WTC11 (cell line): ENCODE results near the gene DAAM2. TPM values are rescaled to one million over a fixed set of nuclear protein-coding genes. Genes with fewer than 3 reads are reported as not detected.

Experiments
- ATAC-seq: fragments of 200-7000 bp; cut with Tn5 transposase; 2 replicates; pipeline ENCODE4 v1.10.0; 2021; ENCODE audit warnings: mild to moderate bottlenecking, moderate library complexity
- CTCF ChIA-PET: fragments of 300-600 bp; sonication (Branson Sonifier 250); formaldehyde crosslinking; loops from one replicate; lab custom pipeline; 2021; ENCODE audit warnings: antibody characterized with exemption; lab: Charles Lee
- POLR2A ChIA-PET: fragments of 350-600 bp; sonication (Branson Sonifier 250); formaldehyde crosslinking; loops from one replicate; lab custom pipeline; 2021; ENCODE audit warnings: antibody characterized with exemption; lab: Charles Lee
- DNase-seq: peaks from one replicate; pipeline ENCODE4 v3.0.0; 2021; ENCODE audit warnings: low spot score
- H3K27ac Mint-ChIP-seq: 2 replicates; pipeline ENCODE4 v1.8.0; 2021; ENCODE audit warnings: mixed read lengths
- H3K27me3 Mint-ChIP-seq: 2 replicates; pipeline ENCODE4 v1.8.0; 2021; ENCODE audit warnings: low read depth, mild to moderate bottlenecking, moderate library complexity, mixed read lengths
- H3K36me3 Mint-ChIP-seq: 2 replicates; pipeline ENCODE4 v1.8.0; 2021; ENCODE audit warnings: mixed read lengths
- H3K4me1 Mint-ChIP-seq: 2 replicates; pipeline ENCODE4 v1.8.0; 2022; ENCODE audit warnings: mixed read lengths
- H3K4me3 Mint-ChIP-seq: 2 replicates; pipeline ENCODE4 v1.8.0; 2021; ENCODE audit warnings: mild to moderate bottlenecking, moderate library complexity, mixed read lengths
- H3K9me3 Mint-ChIP-seq: 2 replicates; pipeline ENCODE4 v1.8.0; 2021; ENCODE audit warnings: mixed read lengths
- CBFB ChIP-seq: sonication (generic); formaldehyde crosslinking; IDR thresholded peaks from 2 replicates; pipeline ENCODE4 v1.8.1; 2022; ENCODE audit warnings: mild to moderate bottlenecking, low read depth, missing genetic modification reagents
- ESRRA ChIP-seq: sonication (generic); formaldehyde crosslinking; IDR thresholded peaks from 2 replicates; pipeline ENCODE4 v1.8.1; 2022; ENCODE audit warnings: mild to moderate bottlenecking, missing genetic modification reagents, borderline replicate concordance
- MXD4 ChIP-seq: fragments of 250-450 bp; sonication (Bioruptor Pico); IDR thresholded peaks from 2 replicates; pipeline ENCODE4 v1.8.0; 2021; ENCODE audit warnings: mild to moderate bottlenecking, moderate library complexity, borderline replicate concordance
- NR2C2 ChIP-seq: sonication (generic); formaldehyde crosslinking; IDR thresholded peaks from 2 replicates; pipeline ENCODE4 v1.8.0; 2022; ENCODE audit warnings: mild to moderate bottlenecking, missing genetic modification reagents
- OVOL2 ChIP-seq: fragments of 250-450 bp; sonication (Bioruptor Pico); IDR thresholded peaks from 2 replicates; pipeline ENCODE4 v1.9.0; 2021; ENCODE audit warnings: mild to moderate bottlenecking, borderline replicate concordance
- RELA ChIP-seq: sonication (generic); formaldehyde crosslinking; IDR thresholded peaks from 2 replicates; pipeline ENCODE4 v1.8.1; 2022; ENCODE audit warnings: missing genetic modification reagents, mild to moderate bottlenecking, borderline replicate concordance
- SMAD3 ChIP-seq: sonication (generic); formaldehyde crosslinking; IDR thresholded peaks from 2 replicates; pipeline ENCODE4 v1.8.0; 2022; ENCODE audit warnings: missing genetic modification reagents, mild to moderate bottlenecking, borderline replicate concordance
- ZNF121 ChIP-seq: sonication (generic); formaldehyde crosslinking; IDR thresholded peaks from 2 replicates; pipeline ENCODE4 v1.8.0; 2023; ENCODE audit warnings: missing genetic modification reagents
- ZNF219 ChIP-seq: sonication (generic); formaldehyde crosslinking; IDR thresholded peaks from 2 replicates; pipeline ENCODE4 v1.8.0; 2023; ENCODE audit warnings: missing genetic modification reagents, mild to moderate bottlenecking, borderline replicate concordance
- ZNF671 ChIP-seq: fragments of 250-450 bp; sonication (Bioruptor Pico); IDR thresholded peaks from 2 replicates; pipeline ENCODE4 v1.8.0; 2021; ENCODE audit warnings: mild to moderate bottlenecking
- total RNA-seq: library from RNA; stranded (reverse); gene quantifications from 3 replicates; pipeline ENCODE4 v1.2.3, GENCODE V29; 2021
- TF ChIP-seq, protein P1 (sequence below): sonication (generic); formaldehyde crosslinking; IDR thresholded peaks from 2 replicates; pipeline ENCODE4 v1.8.1; 2022; ENCODE audit warnings: mild to moderate bottlenecking, moderate library complexity, missing genetic modification reagents
- TF ChIP-seq, protein P2 (sequence below): sonication (generic); formaldehyde crosslinking; IDR thresholded peaks from 2 replicates; pipeline ENCODE4 v1.8.0; 2023; ENCODE audit warnings: missing genetic modification reagents, mild to moderate bottlenecking, borderline replicate concordance
- TF ChIP-seq, protein P3 (sequence below): sonication (generic); formaldehyde crosslinking; IDR thresholded peaks from 2 replicates; pipeline ENCODE4 v1.8.1; 2023; ENCODE audit warnings: mild to moderate bottlenecking, missing genetic modification reagents
- TF ChIP-seq, protein P4 (sequence below): fragments of 250-450 bp; sonication (Bioruptor Pico); IDR thresholded peaks from 2 replicates; pipeline ENCODE4 v1.8.0; 2021; ENCODE audit warnings: mild to moderate bottlenecking
- TF ChIP-seq, protein P5 (sequence below): sonication (generic); formaldehyde crosslinking; IDR thresholded peaks from 2 replicates; pipeline ENCODE4 v1.8.1; 2022; ENCODE audit warnings: missing genetic modification reagents, borderline replicate concordance
- TF ChIP-seq, protein P6 (sequence below): sonication (generic); formaldehyde crosslinking; IDR thresholded peaks from 2 replicates; pipeline ENCODE4 v1.8.0; 2022; ENCODE audit warnings: mild to moderate bottlenecking, missing genetic modification reagents

DAAM2 gene
- total RNA-seq, 1 experiment from 2014 or later = 2.0 TPM

DNA sequence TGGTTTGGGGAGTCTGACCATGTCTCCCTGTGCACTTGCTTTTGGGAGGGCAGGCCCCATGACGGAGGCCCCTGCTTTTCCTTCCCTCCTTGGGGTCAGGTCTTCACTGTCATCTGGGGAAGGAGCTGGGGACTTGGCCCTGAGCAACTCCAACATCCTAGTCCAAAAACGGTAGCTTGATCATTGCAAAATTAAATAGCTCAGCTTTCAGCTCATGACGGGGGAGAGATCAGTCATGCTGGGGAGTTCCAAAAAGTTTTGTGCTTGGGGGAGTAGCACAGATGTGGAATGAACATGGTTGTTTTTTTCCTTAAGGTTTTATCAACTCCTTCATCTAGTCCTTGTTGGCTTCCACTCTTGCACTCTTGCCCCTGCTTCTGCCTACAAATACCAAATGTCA lies 81.3 kb downstream of the DAAM2 start:
- Mint-ChIP-seq H3K27me3 (no peaks in the 10 kb centered on the region; the same call in 1 of the 2 replicates), H3K4me1 (no peaks in the 10 kb centered on the region), H3K27ac (no peak overlapping the region), H3K4me3 (no peak overlapping the region), H3K36me3 (no peaks in the 10 kb centered on the region), H3K9me3 (no peaks in the 10 kb centered on the region)
- no peak for DNase-seq
- TF ChIP-seq, protein P1, sequence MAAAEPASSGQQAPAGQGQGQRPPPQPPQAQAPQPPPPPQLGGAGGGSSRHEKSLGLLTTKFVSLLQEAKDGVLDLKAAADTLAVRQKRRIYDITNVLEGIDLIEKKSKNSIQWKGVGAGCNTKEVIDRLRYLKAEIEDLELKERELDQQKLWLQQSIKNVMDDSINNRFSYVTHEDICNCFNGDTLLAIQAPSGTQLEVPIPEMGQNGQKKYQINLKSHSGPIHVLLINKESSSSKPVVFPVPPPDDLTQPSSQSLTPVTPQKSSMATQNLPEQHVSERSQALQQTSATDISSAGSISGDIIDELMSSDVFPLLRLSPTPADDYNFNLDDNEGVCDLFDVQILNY (CRISPR knock-in tag) = no peak
- TF ChIP-seq ZNF671 = no peak
- TF ChIP-seq, all 79 proteins: peak for 0
- no peak for ATAC-seq
- ChIA-PET POLR2A (no interaction called here), CTCF (interaction anchor here (1.0 kb wide), 1 partner anchor 8 kb away, joined by 3 read pairs; no protein-coding TSS in a partner anchor)

DNA sequence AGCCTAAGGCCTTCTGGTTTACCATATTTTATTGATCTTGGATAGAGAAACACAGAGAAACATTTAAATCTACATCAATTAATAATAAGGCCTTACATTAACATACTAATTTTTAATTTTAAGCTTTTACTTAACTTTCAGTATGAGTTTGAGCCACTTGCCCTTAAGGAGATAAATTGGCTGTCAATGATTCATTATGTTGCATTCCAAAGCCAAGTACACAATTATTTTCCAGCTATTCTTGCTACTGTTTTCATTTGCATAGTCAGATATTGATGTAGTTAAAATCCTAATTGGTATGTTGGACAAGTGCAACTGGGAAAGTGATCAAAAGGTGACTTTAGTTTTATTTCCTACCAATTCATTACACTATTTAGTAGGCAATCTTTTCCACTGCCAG lies 83.9 kb downstream of the DAAM2 start:
- no peak for DNase-seq
- TF ChIP-seq, protein P2, sequence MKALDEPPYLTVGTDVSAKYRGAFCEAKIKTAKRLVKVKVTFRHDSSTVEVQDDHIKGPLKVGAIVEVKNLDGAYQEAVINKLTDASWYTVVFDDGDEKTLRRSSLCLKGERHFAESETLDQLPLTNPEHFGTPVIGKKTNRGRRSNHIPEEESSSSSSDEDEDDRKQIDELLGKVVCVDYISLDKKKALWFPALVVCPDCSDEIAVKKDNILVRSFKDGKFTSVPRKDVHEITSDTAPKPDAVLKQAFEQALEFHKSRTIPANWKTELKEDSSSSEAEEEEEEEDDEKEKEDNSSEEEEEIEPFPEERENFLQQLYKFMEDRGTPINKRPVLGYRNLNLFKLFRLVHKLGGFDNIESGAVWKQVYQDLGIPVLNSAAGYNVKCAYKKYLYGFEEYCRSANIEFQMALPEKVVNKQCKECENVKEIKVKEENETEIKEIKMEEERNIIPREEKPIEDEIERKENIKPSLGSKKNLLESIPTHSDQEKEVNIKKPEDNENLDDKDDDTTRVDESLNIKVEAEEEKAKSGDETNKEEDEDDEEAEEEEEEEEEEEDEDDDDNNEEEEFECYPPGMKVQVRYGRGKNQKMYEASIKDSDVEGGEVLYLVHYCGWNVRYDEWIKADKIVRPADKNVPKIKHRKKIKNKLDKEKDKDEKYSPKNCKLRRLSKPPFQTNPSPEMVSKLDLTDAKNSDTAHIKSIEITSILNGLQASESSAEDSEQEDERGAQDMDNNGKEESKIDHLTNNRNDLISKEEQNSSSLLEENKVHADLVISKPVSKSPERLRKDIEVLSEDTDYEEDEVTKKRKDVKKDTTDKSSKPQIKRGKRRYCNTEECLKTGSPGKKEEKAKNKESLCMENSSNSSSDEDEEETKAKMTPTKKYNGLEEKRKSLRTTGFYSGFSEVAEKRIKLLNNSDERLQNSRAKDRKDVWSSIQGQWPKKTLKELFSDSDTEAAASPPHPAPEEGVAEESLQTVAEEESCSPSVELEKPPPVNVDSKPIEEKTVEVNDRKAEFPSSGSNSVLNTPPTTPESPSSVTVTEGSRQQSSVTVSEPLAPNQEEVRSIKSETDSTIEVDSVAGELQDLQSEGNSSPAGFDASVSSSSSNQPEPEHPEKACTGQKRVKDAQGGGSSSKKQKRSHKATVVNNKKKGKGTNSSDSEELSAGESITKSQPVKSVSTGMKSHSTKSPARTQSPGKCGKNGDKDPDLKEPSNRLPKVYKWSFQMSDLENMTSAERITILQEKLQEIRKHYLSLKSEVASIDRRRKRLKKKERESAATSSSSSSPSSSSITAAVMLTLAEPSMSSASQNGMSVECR = no peak
- TF ChIP-seq, protein P3, sequence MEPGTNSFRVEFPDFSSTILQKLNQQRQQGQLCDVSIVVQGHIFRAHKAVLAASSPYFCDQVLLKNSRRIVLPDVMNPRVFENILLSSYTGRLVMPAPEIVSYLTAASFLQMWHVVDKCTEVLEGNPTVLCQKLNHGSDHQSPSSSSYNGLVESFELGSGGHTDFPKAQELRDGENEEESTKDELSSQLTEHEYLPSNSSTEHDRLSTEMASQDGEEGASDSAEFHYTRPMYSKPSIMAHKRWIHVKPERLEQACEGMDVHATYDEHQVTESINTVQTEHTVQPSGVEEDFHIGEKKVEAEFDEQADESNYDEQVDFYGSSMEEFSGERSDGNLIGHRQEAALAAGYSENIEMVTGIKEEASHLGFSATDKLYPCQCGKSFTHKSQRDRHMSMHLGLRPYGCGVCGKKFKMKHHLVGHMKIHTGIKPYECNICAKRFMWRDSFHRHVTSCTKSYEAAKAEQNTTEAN (CRISPR knock-in tag) = no peak
- no peak for TF ChIP-seq CBFB (CRISPR knock-in tag)
- TF ChIP-seq MXD4 (CRISPR knock-in tag) = no peak
- TF ChIP-seq ZNF121 = no peak
- TF ChIP-seq, protein P4, sequence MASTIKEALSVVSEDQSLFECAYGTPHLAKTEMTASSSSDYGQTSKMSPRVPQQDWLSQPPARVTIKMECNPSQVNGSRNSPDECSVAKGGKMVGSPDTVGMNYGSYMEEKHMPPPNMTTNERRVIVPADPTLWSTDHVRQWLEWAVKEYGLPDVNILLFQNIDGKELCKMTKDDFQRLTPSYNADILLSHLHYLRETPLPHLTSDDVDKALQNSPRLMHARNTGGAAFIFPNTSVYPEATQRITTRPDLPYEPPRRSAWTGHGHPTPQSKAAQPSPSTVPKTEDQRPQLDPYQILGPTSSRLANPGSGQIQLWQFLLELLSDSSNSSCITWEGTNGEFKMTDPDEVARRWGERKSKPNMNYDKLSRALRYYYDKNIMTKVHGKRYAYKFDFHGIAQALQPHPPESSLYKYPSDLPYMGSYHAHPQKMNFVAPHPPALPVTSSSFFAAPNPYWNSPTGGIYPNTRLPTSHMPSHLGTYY (CRISPR knock-in tag) = no peak
- no peak for TF ChIP-seq RELA (CRISPR knock-in tag)
- ATAC-seq = no peak
- H3K9me3 Mint-ChIP-seq = no peaks in the 10 kb centered on the region
- H3K27ac Mint-ChIP-seq = no peak overlapping the region
- no peaks in the 10 kb centered on the region for H3K27me3 Mint-ChIP-seq
- H3K4me3 Mint-ChIP-seq = no peak overlapping the region
- H3K36me3 Mint-ChIP-seq = no peaks in the 10 kb centered on the region
- H3K4me1 Mint-ChIP-seq = no peaks in the 10 kb centered on the region
- ChIA-PET CTCF (no interaction called here), POLR2A (no interaction called here)

DNA sequence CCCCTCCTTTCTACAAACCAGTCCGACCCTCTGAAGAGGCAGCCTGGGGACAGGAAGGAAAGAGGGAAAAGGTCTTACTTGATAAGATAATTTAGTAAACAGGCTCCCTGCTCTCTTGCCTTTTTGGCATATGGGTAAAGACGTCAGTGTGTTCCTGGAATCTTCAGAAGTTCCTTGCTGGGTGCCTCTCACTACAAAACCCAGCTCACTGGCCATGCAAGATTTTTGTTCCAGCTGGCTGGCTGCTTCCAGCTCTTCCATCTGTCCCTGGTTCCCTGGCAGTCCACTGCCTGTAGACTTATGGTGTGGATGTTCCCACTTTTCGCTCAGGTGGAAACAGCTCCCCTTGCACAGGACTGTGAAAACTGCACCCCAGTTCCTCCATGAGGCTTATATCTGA lies 84.7 kb downstream of the DAAM2 start:
- POLR2A ChIA-PET = no interaction called here
- CTCF ChIA-PET = no interaction called here
- no peak overlapping the region for H3K4me3 Mint-ChIP-seq
- DNase-seq = no peak
- H3K27me3 Mint-ChIP-seq = no peaks in the 10 kb centered on the region
- TF ChIP-seq, protein P5, sequence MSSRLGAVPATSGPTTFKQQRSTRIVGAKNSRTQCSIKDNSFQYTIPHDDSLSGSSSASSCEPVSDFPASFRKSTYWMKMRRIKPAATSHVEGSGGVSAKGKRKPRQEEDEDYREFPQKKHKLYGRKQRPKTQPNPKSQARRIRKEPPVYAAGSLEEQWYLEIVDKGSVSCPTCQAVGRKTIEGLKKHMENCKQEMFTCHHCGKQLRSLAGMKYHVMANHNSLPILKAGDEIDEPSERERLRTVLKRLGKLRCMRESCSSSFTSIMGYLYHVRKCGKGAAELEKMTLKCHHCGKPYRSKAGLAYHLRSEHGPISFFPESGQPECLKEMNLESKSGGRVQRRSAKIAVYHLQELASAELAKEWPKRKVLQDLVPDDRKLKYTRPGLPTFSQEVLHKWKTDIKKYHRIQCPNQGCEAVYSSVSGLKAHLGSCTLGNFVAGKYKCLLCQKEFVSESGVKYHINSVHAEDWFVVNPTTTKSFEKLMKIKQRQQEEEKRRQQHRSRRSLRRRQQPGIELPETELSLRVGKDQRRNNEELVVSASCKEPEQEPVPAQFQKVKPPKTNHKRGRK = no peak
- TF ChIP-seq ESRRA = no peak
- TF ChIP-seq NR2C2 (CRISPR knock-in tag) = no peak
- TF ChIP-seq, protein P4 (CRISPR knock-in tag) = no peak
- TF ChIP-seq, protein P6, sequence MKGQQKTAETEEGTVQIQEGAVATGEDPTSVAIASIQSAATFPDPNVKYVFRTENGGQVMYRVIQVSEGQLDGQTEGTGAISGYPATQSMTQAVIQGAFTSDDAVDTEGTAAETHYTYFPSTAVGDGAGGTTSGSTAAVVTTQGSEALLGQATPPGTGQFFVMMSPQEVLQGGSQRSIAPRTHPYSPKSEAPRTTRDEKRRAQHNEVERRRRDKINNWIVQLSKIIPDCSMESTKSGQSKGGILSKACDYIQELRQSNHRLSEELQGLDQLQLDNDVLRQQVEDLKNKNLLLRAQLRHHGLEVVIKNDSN (CRISPR knock-in tag) = no peak
- TF ChIP-seq SMAD3 (CRISPR knock-in tag) = no peak
- no peak for TF ChIP-seq OVOL2
- TF ChIP-seq CBFB (CRISPR knock-in tag) = no peak
- TF ChIP-seq ZNF219 = no peak
- no peaks in the 10 kb centered on the region for H3K4me1 Mint-ChIP-seq
- no peak for ATAC-seq
- no peaks in the 10 kb centered on the region for H3K36me3 Mint-ChIP-seq
- no peaks in the 10 kb centered on the region for H3K9me3 Mint-ChIP-seq
- no peak overlapping the region for H3K27ac Mint-ChIP-seq
